Fibroblast of the conjunctiva (primary cell): Measurements from ENCODE around the gene TRIM45.
"Not testable (repeated sequence)": the region's sequence is repeated elsewhere in the genome, so short reads cannot be mapped to it uniquely, and the experiment has no call there.

Experiments used
- DNase-seq: peaks from one replicate; pipeline ENCODE4 v3.0.0-alpha.2; 2010; ENCODE audit warnings: low read depth

Gene TRIM45

GRCh38 chr1:117130526-117130925, 9.0 kb upstream of the TRIM45 start:
- DNase-seq, result no peak

GRCh38 chr1:117128323-117129079, 7.0 kb upstream of the TRIM45 start:
- no peak for DNase-seq

DNA sequence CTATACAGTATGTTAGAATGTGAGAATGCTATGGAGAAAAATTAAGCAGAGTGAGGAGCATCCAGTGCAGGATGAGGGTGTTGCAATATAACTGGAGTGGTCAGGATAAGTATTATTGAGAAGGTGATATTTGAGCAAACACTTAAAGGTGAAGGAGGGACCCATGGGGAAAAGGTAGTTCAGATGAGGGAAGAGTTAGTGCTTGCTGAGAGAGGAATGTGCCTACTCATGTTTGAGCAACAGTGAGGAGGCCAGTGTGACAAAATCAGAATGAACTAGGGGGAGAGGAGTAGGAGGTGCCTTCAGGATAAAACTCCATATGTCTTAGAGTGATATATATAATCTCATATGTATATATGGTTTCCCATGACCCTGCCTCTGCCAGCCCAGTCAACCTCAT, 6.2 kb upstream of the TRIM45 start:
- DNase-seq, result no peak

GRCh38 chr1:117124661-117125060, 3.1 kb upstream of the TRIM45 start:
- DNase-seq, result no peak

DNA sequence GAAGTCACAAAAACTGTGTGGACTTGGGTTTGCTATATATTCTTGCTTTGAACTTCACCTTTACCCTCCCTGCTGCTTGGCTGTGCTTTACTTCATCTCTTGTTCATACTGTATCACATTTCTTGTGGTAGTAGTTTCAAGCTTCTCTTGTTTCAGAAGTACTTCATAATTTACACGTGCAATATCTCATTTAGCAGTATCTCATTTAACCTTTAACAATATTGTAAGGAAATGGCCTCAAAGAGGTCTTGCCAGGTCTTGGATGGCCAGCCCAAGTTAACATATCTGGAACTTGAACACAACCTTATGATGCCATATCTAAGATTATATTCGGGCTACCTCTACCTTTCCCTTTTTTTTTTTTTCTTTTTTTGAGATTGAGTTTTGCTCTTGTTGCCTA, 1.7 kb upstream of the TRIM45 start:
- DNase-seq, result no peak

- no peak for DNase-seq
Observed at GRCh38 chr1:117122330-117123025, 929 bp upstream of the TRIM45 start.

DNA sequence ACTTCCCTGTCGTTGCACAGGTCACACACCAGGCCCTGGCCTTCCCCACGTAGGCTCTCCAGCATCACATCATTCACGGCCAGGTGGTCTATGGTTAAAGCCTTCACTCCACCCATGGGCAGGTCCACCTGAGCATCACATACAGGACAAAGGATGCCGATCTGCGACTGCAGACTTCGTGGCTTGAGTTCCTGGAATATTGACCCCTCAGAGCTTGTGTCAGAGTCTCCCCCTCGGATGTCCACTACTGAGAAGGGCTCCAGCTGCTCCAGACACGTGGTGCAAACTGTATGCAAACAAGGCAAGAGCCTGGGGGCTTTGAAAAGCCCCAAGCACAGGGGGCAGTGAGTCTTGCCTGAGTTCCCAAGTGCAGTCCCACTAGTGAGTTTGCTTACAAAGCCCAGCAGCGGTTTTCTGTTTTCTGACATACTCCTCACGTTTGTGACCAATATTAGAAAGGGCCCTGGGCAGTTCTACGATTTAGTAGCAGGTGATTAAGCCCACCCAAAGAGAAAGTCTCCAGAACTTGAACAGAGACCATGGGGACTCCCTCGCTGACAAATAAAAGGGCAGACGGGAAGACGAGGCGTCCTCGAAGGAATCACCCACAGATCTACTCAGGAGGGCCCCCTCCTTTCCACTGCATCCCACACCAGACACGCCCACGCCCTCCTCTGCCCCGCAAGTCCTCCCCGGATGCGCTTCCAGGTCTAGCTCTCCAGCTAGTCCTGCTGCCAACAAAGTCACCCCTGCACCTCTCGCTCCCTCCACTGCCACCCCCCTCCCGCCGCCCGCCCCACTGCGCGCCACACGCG, 568 bp downstream of the TRIM45 start:
- peak; percentile 10 for DNase-seq

DNA sequence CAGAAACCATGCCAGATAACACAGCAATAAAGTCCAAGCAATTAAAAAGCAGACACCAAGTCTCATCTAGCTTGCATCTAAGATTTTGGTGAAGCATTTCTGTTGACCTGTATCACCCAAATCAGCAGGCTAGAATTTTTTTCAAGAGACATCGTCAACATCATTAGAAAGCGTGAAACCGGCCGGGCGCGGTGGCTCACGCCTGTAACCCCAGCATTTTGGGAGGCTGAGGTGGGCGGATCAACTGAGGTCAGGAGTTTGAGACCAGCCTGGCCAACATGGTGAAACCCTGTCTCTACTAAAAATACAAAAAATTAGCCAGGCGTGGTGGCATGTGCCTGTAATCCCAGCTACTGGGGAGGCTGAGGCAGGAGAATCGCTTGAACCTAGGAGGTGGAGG, 2.4 kb downstream of the TRIM45 start:
- DNase-seq, result not testable (repeated sequence)

GRCh38 chr1:117118137-117118536, 3.4 kb downstream of the TRIM45 start:
- DNase-seq, result no peak

GRCh38 chr1:117117697-117118096, 3.9 kb downstream of the TRIM45 start:
- no peak for DNase-seq

- DNase-seq, result no peak
Observed at GRCh38 chr1:117116784-117117130, 4.8 kb downstream of the TRIM45 start.

- DNase-seq, result no peak
Observed at GRCh38 chr1:117116090-117116783, 5.3 kb downstream of the TRIM45 start.

DNA sequence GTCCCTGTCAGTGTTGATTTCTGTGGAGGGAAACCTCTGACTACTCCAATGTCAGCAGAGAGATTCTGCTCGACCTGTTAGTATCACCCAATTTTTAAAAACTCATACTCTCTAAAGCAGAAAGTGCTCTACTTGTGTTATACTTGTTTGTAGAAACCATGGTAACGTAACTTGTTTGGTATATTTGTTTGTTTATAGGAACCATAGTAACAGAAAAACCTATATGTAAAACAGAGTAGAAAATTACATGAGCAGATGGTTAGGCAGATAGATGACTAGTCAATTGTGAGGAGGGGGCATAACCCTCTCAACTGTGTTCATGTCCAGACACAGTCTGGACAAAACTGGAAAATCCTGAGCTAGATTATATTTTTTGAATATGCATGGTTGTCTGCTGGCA, 6.7 kb downstream of the TRIM45 start:
- DNase-seq, result no peak

- DNase-seq, result no peak
Observed at GRCh38 chr1:117113199-117113598, 8.3 kb downstream of the TRIM45 start.

DNA sequence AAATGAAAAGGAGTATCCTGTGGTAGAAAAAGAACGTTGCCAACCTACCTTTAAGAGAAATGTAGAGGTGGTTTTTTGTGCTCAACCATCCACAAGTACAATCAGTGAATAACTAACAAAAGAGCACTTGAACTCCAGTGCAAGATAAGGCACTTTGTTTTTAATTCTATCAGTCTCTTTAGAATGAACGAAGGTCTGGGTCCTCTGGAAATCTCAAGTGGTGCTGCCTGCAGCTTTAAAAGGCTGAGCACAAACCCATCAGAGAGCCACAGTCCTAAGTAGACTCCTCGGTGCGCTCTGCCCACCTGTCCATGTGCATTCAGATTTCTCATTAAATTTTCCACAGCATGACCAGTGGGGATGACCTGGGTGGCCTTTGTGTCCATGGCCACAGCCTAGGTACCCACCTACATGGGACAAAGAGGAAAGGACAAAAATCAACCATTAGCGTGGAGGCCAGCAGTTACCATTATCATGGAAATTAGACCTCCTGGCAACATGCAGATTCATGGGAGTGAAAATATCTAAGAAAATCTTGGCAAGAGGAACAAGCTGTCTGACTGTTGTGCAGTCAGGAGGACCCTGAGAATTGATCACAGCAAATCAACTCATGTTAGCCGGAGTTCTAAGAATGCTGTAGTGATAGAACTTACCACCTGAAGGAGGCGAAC, 9.4 kb downstream of the TRIM45 start:
- DNase-seq, result no peak

- DNase-seq, result no peak
Observed at GRCh38 chr1:117110774-117111173, 10.8 kb downstream of the TRIM45 start.

- no peak for DNase-seq
Observed at GRCh38 chr1:117107364-117107763, 14.2 kb downstream of the TRIM45 start.

DNA sequence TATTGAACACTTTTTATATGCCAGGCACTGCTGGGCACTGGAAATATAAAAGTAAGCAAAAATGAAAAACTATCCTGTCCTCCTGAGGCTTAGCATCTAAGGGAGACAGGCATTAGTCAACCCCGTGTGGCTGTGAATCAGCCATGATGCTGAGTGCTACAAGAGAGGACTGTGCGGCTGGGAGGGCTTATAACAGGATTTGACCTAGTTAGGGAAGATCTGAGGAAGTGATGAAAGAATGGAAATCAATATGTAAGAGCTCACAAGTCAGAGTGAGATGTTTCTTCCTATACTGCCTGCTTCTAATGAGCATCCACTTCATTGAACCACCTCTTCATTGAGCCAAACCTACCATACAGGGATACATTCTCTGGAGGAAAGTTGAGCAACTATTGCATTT, 15.1 kb downstream of the TRIM45 start:
- no peak for DNase-seq

- no peak for DNase-seq
Observed at GRCh38 chr1:117105722-117106121, 15.8 kb downstream of the TRIM45 start.

DNA sequence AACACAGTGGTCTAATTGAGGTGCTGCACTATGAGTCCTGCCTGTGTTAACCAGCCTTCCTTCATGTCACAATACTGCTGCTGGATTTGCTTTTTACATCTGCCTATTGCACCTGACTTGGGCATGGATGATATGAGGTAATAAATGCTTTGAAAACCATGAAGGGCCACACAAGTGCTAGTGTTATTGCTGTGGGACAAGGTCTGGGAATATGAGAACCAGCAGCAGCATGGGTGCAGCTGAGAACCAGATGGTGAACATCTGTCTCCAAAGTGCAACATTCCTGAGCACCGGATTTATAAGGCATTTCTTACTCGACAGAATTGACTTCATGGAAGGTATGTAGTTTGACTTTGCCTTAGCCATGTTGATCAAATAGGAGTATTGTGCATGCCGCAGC, 16.6 kb downstream of the TRIM45 start:
- no peak for DNase-seq

DNA sequence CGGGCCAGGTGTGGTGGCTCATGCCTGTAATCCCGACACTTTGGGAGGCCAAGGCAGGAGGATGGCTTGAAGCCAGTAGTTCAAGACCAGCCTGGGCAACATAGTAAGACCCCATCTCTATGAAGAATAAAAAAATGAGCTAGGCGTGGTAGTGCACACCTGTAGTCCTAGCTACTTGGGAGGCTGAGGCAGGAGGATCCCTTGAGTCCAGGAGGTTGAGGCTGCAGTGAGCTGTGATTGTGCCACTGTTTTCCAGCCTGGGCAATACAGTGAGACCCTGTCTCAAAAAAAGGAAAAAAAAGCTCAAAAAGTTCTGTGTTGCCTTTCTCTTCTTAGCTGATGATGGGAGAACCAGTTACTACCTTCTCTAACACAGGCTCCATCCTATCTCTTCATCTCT, 19.7 kb downstream of the TRIM45 start:
- DNase-seq, result not testable (repeated sequence)

- DNase-seq, result no peak
Observed at GRCh38 chr1:117101334-117101733, 20.2 kb downstream of the TRIM45 start.
